Measurements from ENCODE around the gene BCAS3.
"Not testable (repeated sequence)": the region's sequence is repeated elsewhere in the genome, so short reads cannot be mapped to it uniquely, and the experiment has no call there.

Gene BCAS3

DNA sequence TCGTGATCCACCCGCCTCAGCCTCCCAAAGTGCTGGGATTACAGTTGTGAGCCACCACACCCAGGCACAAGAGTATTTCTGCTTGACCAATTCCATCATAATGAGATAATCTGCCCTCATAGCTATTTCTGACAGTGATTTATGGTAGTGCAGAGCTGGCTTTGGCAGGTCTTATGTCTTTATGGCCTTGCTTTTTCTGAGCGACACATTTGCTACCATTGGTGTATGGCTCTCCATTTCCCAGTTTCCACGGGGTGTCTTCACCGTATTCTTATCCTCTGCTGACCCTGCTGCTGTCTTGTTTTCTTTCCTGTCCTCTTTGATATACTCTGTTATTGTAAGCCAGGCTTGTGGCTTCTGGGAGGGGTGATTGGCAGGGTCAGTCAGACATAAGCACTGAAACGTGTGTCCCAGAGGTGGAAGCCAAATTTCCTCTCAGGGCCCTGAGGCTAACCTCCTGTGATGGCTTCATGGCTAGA is 560.8 kb downstream of the BCAS3 start:
- DNase-seq = no peak

DNA sequence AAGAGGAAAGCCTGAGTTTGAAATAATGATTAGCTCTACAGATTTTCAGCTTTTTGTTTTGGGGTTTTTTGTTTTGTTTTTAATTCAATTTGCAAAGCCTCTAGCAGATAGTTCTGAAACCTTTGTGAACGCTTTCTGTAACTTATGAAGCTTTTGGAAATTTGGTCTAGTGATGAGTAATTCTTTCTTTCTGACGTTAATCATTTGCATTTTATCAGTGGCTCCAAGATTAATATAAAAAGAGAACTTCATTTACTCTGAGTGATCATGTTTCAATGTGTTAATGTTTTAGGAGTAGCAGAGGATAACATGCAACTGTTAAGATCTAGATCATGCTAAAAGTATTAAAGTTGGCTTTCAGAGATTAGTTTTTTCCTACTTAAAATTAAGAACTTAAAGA is 561.7 kb downstream of the BCAS3 start:
- DNase-seq = no peak

DNA sequence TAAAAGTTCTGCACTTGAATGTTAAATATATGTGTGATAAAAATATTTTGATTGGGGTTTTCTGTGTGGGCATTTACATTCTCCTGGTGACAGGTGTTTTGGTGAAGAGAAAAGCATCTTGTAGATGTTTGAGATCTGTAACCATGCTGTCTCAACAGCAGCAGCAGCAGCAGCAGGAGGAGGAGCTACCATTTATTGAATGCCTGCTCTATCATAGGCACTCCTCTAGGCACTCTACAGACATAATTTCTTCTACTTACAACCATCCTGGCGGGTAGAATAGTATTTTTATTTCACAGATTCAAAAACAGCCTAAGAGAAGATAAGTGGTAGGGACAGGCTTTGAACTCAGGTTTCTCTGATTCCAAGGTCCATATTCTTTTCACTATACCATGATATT is 562.3 kb downstream of the BCAS3 start:
- no peak for DNase-seq

DNA sequence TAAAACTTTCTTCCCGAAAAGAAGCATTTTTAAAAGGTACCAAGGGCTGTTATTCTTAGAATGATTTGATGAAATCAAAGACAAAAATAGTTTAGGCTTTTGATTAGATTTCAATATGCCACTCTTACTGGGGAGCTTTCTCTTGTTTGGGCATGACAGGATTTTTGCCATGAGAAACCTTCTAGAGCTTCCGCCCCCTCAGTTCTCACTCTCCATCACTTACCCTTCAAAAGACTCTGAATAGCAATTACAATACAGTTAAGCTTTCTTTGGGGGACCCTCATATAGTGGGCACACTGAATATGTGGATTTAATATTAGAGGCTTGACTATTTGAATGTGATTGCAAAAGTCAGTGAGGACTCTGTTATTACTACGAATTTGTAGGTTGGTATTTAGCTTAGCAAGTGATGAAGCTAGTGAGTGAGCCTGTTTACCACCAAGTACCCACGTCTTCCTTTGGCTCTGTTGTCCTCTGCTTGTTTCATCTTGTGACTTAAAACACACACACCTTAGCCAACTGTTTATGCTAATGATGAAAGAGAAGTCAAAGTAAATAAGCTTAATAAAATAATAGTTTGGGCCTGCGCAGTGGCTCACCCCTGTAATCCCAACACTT is 563.3 kb downstream of the BCAS3 start:
- DNase-seq = no peak

DNA sequence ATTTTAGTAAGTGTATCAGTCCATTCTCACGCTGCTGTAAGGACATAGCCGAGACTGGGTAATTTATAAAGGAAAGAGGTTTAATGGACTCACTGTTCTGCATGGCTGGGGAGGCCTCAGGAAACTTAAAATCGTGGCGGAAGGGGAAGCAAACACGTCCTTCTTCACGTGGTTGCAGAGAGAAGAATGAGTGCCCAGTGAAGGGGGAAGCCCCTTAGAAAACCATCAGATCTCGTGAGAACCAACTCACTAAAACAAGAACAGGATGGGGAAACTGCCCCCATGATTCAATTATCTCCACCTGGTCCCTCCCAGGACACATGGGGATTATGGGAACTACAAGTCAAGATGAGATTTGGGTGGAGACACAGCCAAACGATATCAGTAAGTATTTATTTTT is 567.3 kb downstream of the BCAS3 start:
- DNase-seq = not testable (repeated sequence)

DNA sequence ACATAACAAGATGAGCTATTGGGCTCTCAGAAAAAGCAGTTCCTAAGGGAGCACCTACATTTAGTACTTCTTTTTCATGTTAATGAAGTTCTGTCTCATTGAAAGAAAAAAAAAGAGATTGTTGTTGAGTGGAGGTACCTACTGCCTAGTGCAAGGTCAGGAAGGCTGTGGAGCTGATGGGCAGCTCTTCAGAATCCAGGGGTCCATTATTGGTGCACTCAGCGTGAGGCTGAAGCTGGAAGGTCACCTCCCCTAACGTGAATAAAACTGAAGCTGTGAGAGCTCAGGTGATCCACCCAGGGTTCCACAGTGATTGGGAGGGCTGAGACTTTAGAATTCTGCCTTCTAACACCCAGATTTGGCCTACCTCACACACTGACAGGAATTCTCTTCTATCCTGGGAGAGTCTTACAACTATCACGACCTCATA is 568.1 kb downstream of the BCAS3 start:
- DNase-seq = no peak

DNA sequence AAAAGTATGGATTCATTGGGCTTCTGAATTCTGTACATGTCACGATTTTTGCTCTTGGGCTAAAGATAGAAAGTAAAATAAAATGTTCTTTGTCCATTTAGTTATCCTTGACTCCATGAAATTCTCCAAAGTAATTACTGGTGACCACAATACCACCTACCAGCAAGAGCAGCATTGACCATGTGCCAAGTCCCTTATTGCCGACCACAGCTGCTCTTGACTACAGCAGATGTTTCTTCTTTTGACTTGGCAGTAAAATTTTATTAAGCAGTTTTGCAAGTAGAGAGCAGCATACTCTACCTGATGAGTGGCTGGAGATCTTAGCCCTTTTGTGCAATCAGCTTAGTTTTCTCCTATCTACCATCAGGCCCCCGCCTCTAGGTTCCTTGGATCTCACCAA is 569.8 kb downstream of the BCAS3 start:
- DNase-seq = no peak

DNA sequence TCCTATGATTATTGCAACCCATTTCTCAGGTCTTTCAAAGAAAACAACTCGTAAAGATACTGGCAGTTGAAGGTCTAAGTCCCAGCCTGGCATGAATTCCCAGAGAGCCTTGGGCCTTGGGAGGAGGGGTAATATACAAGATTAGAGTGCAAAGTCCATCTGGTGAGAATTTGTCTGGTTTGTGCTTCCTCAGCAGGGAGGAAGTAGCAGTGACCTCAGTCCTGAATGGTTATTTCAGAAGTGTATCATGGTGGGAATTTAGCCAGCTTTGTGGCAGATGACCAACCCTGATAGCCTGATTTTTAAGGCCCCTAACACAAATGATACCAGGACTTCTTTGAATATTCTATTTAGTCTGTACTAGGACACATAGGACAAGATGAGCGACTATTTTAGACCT is 570.7 kb downstream of the BCAS3 start:
- no peak for DNase-seq

DNA sequence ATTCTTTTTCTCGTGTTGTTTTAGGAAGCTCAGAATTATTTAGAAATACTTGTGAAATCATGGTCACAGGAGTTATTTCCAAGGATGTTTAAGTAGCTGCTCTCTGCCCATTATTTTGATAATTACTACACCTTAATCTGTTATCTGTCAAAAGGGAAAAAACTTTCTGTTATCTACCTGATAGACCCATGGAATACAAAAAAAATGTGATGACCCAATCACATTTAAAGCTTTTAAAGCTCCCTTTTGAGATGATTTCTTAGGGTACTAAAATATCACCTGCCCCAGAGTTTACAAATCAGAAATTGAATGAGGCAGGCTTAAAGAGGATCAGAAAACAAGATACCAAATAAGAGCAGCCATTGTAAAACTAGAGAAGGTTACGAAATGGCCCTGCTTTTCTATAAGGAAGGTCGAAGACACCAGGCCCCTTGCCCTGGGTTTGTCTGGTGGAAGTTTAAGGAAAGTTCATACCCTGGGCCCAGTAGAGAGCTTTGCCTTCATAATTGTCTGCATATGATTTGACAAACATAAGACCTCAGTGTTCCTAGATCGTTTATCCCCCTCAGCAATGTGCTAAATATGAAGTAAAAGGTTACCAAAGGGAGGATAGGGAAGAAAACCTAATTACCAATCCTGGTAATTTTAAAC is 572.1 kb downstream of the BCAS3 start:
- no peak for DNase-seq

DNA sequence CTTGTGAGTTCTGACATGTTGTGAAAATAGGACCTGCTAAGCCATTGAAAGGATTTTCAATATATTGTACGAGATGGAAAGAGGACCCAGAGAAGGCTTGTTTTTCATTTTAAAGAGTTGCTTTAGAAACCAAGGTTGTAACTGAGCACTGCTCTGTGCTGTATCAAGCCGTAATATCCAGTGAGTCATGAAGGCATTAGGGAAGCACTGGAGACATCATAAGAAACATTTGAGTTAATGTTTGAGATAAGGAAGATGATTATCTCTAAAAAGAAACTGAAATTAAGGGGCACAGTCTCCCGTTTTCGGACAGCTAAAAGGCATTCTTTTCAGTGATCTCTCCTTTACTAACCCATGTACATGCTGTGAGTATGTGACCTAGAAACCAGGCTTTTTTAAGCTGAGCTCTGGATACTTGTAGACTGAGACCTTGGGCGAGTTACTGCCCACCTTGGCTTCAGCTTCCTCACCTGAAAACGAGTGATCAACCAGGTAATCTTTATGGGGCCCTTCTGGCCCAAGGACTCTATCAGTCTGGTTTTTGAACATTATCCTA is 572.8 kb downstream of the BCAS3 start:
- DNase-seq = no peak

DNA sequence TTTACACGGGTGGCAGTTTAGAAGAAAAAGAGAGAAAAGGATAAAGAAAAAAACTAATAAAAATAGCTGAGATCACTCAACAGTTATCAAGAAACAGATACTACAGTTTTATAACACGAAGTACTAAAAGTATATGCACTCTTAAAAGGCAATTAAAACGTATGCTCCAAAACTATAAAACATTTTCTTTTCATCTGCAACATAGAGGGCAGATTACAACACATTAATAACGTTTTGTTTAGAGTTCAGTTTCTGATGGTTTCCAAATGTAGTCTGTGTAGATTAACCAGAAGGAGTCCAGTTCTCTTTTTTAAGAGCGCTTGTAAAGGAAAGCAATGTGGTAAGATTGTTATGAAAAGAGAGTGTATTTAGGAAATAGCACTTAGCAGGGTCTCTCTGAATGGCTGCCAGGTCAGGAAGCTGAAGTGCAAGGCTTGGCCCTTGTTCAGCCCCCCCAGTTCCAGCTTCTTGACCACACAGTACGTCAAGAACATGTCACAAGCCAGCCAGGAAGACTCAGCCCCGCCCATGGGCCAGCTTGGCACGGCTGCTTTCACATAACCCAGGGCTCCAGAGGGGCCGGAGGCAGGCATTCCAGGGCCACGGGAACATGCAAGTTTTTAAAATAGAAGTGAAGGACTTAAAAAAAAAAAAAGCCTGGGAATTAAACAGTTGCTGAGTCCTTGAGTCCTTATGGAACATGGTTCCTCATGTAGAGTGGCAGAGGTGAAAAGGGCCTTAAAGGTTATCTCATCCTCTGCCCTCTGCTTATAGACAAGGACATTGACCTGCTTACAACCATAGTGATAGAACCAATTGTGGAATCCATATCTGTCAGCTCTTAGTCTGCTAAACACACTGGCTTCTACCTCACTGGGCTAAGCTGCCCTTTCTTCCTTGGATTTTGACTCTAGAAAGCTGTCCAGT is 574.6 kb downstream of the BCAS3 start:
- no peak for DNase-seq

DNA sequence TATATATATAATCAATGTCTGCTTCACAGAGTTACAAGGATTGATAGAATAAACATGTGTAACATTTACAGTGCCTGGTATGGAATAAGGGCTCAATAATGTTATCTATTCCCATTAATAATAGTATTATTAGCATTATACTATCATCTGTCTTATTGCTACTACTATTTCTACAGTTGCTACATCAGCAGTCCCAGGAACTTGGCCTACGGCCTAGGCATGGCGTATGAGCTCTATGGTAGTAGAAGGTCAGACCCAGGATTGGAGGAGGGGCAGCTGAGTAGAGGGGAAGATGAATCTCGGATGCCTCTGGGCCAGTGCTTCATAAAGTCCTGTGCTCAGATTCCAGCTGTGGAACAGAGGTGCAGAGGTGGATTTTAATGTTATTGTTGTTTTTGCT is 575.7 kb downstream of the BCAS3 start:
- no peak for DNase-seq

DNA sequence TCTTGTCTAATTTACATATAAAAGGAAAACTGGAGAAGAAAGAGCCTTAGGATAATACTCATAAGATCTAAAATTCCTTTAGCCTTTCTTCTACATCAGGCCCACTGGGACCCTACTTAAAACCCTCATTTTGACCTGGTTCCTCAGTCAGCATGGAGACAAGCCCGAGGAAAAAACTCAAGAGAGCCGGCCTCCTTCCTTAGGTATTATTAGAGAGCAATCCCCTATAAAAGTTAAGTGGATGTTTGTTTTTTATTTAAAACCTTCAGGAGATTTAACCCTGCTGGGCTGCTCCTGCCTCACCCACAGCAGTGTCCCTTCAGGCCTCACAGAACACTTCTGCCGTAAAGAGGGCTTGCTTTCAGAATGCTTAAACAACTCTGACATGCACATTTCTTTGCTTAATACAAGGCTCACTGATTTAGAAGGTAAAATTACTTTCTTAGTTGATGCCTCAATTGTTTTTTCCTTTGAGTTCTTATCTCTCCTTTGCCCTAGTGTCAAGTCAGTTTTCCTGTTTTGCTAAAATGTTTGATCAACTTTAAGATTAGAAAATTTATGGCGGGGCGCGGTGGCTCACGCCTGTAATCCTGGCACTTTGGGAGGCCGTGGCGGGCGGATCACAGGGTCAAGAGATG is 576.4 kb downstream of the BCAS3 start:
- no peak for DNase-seq

DNA sequence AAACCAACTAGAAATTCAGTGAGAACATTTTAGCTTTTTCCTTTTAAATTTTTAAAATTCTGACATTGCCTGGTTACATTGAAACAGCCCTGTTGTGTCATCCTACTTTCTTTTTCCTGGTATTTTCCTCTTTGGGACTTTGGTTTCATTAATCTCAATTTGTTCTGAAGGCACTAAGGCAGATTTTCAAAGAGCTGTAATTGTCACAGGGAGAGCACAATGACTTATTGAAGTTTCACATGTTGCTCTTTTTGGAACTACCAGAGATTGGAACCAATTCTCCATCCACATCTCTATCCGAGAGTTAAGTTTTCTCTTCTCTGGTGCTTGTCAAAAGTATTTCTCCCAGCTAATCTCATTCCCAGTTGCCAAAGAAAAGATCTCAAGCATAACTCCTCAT is 577.3 kb downstream of the BCAS3 start:
- DNase-seq = no peak

DNA sequence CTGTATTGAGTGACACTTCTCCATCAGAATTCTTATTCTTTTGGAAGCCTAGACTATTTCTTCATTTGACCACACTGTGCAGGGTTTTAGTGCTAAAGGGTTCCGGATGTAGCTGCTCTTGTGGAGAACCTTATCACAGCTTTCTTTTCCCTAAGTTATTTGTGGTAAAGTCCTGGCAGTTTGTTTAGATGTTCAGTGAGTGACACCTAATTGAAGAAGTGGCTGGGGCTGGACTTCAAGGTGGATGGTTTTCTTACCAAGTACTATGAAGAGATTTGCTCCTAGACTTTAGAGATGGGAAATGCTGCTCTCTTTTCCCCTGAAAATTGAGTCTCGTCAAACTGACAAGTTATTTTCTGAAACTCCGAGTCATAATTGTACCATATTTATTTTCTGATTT is 578.0 kb downstream of the BCAS3 start:
- no peak for DNase-seq

DNA sequence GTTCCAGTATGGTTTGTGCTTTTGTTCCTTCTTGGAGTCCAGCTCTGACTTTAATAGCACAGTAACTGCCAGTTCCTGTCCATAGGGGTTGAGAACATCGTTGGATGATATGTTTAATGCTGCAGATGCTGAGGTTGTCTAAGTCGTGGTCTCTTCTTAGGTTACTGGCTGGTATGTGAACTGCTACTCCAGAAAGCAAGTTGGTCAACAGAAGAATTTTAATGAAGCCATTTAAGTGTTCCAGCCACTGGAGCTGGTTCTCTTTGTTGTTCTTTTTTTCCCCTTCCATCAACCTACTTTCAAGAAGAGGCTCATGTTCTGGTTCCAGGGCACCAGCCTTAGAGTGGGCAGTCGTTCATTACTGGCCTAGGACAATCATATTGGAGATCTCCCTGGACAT is 581.7 kb downstream of the BCAS3 start:
- no peak for DNase-seq

DNA sequence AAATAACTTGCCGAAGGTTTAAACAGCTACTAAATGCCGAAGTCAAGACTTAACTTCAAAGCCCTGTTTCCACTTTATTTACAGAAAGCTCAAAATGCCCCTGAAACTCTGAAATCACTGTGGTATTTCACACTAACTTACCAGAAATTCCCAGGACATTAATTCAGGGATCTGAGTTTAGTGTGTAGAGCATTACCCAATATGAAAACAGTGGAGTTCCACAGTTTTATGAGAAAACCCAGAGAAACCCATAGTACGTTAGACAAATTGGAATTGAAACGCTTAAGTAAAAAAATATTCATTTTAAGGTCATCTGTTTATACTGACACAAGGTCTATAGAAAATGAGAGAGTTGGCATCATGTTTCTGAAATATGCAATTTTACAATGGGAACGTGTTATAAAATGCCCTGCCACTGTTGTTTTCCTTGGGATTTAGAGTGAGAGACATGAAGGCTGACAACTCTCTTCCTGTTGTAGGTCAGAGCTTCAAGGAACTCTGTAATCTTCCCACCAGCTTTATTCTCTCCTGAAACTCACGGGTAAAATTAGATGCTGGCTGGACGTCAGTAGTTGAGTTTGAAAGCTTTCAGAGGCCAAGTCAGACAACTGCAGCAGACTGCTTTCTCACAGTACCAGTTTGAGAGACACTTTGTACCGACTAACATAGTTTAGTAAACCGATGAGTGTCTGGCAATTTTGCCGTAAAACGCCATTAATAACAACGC is 582.6 kb downstream of the BCAS3 start:
- no peak for DNase-seq

DNA sequence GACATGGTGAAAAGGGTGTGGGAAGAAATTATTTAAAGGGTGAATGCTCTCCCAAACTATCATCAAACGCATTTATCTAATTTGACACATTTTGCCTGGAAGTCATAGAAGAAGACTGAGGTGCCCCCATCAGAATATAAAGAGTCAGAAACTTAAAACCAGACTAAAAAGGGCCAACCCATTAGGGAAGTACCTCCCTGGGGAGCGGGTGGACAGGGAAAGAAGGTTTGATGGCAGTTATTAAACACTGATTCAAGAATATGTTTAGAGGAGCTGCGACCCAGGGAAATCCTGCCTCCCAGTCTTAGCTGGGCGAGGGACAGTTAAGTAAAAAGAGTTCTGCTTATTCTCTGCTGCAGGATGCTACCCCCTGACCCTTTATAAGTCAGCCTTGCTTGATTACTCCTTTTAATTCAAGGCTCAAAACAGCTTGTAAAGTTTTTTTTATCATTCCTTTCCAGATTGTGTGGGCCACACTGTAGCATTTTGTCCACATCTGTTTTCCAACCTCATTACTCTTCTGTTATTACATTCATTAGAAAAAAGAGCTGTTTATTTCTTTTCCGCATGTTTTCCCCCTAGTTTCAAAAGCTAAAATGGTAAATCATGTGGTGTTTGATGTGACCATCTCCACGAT is 583.5 kb downstream of the BCAS3 start:
- no peak for DNase-seq

DNA sequence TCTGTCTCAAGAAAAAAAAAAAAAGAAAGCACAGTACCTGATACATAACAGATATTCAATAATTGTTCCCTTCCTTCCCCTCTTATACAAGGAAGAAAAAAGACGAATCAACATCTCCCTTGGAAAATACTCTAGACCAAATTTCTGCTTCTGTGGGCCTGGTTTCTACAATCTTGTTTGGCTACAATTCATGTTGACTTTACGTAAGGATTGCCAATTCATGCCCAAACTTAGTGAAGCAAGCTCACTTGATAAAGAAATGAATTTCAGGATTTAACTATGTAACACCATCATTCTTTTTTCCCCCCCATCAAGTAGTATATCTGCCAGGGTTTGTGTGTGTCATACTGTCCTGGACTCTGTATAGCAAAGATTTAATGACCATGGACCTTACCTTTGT is 587.7 kb downstream of the BCAS3 start:
- DNase-seq = no peak

DNA sequence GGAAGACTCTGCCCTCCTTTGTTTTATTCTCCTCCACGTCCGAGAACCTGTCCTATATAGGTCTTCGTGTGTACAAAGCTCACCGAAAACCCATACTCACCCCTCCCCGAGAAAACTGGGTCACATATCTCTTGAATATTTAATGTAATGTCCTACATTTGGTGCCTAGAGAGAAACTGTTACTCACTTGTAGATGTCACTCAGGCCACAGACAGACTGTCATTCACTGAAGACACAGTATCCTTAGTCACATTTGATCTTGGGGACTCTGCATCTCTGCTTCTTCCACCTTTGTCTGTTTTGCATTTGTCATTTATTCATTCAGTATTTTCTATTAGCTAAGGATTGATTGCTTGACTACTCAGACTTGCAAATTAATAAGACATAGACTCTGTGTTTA is 590.2 kb downstream of the BCAS3 start:
- DNase-seq = no peak

DNA sequence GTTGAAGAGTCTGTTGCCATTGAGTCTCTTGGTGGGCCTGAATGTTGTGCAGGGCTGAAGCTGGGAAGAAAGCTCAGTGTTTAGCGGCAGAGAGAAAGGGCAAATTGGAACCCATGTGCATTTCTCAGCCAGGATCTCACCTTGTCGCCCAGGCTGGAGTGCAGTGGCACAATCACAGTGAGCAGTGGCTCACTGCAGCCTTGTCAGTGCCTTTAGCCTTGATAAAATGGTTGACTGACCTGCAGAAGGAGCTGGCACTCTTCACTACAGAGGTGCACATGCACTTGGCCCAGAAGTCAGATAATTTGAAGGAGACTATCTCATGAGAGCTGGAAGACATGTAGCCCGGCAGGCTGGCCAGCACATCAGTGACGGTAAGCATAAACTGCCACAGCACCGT is 597.7 kb downstream of the BCAS3 start:
- DNase-seq = no peak

DNA sequence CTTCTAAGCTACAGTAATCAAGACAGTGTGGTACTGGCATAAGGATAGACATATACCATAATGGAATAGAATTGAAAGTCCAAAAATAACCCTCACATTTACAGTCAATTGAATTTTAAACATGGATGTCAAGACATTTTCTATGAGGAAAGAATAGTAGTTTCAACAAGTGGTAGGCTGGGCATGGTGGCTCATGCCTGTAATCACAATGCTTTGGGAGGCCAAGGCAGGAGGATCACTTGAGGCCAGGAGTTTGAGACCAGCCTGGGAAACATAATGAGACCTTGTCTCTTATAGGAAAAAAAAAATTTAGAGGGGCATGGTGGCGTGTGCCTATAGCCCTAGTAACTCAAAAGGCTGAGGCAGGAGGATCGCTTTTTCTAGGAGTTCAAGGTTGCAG is 599.2 kb downstream of the BCAS3 start:
- DNase-seq = no peak

All from retina (tissue), 1 donor.